Measurements from ENCODE around the gene DOCK8. TPM values are rescaled to one million over a fixed set of nuclear protein-coding genes. Genes with fewer than 3 reads are reported as not detected.

DOCK8 gene
- total and polyA plus RNA-seq, 2 of the 13 experiments (the other 11 are each of a cell fraction or from before 2014, with no cell fraction given), result 0.28 to 0.38 TPM

GRCh38 chr9:453832-454231, 239.2 kb downstream of the DOCK8 start:
- H2AFZ ChIP-seq (ENCODE audit: low read length), result no peak overlapping the region
- H3K36me3 ChIP-seq (replicated peaks in 1 of 2; ENCODE audit: control insufficient read depth in 1 of 2, insufficient read depth in 2 of 2, low read length in 2 of 2), result no peaks in the 10 kb centered on the region
- no peaks in the 10 kb centered on the region for H3K79me2 ChIP-seq (ENCODE audit: insufficient read depth, low read length)
- no peaks in the 10 kb centered on the region for H4K20me1 ChIP-seq (ENCODE audit: insufficient read depth, low read length)
- BruUV-seq (replicated peaks), result no TSS peak
- in situ Hi-C loops (cut with HindIII; ENCODE audit: extremely low pct_ligation_motif_present, low pct_unique_long_range_greater_than_20kb) (no loop called here), intact Hi-C loops (cut with micrococcal nuclease; ENCODE audit: unreplicated experiment) (no loop called here)
- ATAC-seq, result no peak
- H3K4me2 ChIP-seq (ENCODE audit: low read depth, low read length), result no peak overlapping the region
- ChIA-PET CTCF (ENCODE audit: low intra/inter-chr PET ratio, low total read pairs) (no interaction called here), POLR2A (no interaction called here)
- no peaks in the 10 kb centered on the region for H3K4me1 ChIP-seq (ENCODE audit: insufficient read depth, low read length)
- H3K4me3 ChIP-seq (replicated peaks in 1 of 3; ENCODE audit: insufficient read depth in 1 of 3, low read depth in 2 of 3, low read length in 3 of 3), result no peak overlapping the region
- WGBS (ENCODE audit: low lambda C conversion rate), result 67% methylated on average over 3 of the region's 3 CpGs
- H3K27ac ChIP-seq (ENCODE audit: extremely low read length, insufficient read depth, low read length), result no peak overlapping the region
- no peaks in the 10 kb centered on the region for H3K27me3 ChIP-seq (ENCODE audit: control insufficient read depth in 1 of 2, insufficient read depth in 2 of 2, low read length in 2 of 2)
- no peak overlapping the region for H3K9ac ChIP-seq (ENCODE audit: insufficient read depth, low read depth, low read length)
- TF ChIP-seq ZNF232 (CRISPR knock-in tag; IDR thresholded peaks at IDR 0.05; ENCODE audit: borderline replicate concordance) (no peak), SAP130 (CRISPR knock-in tag; IDR thresholded peaks at IDR 0.05; ENCODE audit: low read depth) (no peak), SIX1 (CRISPR knock-in tag; IDR thresholded peaks at IDR 0.05; ENCODE audit: borderline replicate concordance) (no peak), SIN3A (IDR thresholded peaks at IDR 0.05; ENCODE audit: borderline replicate concordance, low read depth, low read length) (no peak), ZNF556 (CRISPR knock-in tag; IDR thresholded peaks at IDR 0.05; ENCODE audit: borderline replicate concordance) (no peak), FOXC1 (CRISPR knock-in tag; IDR thresholded peaks at IDR 0.05; ENCODE audit: borderline replicate concordance) (no peak), DMAP1 (CRISPR knock-in tag; IDR thresholded peaks at IDR 0.05) (no peak), CERS6 (CRISPR knock-in tag; IDR thresholded peaks at IDR 0.05) (no peak), ZNF670 (CRISPR knock-in tag; IDR thresholded peaks at IDR 0.05; ENCODE audit: borderline replicate concordance) (no peak), ZNF256 (CRISPR knock-in tag; conservative IDR thresholded peaks at IDR 0.05) (no peak)
- no peak for FAIRE-seq
- DNase-seq (ENCODE audit: low spot score), result no peak
- no peaks in the 10 kb centered on the region for H3K9me3 ChIP-seq (ENCODE audit: low read length)

- no peak overlapping the region for H2AFZ ChIP-seq (ENCODE audit: low read length)
- ChIA-PET POLR2A (no interaction called here), CTCF (ENCODE audit: low intra/inter-chr PET ratio, low total read pairs) (no interaction called here)
- no peaks in the 10 kb centered on the region for H3K4me1 ChIP-seq (ENCODE audit: insufficient read depth, low read length)
- H3K9ac ChIP-seq (ENCODE audit: insufficient read depth, low read depth, low read length), result no peak overlapping the region
- no peaks in the 10 kb centered on the region for H3K9me3 ChIP-seq (ENCODE audit: low read length)
- in situ Hi-C loops (cut with HindIII; ENCODE audit: extremely low pct_ligation_motif_present, low pct_unique_long_range_greater_than_20kb), result no loop called here
- no peak overlapping the region for H3K4me3 ChIP-seq (replicated peaks in 1 of 3; ENCODE audit: insufficient read depth in 1 of 3, low read depth in 2 of 3, low read length in 3 of 3)
- H3K36me3 ChIP-seq (replicated peaks in 1 of 2; ENCODE audit: control insufficient read depth in 1 of 2, insufficient read depth in 2 of 2, low read length in 2 of 2), result no peaks in the 10 kb centered on the region
- no peaks in the 10 kb centered on the region for H3K79me2 ChIP-seq (ENCODE audit: insufficient read depth, low read length)
- ATAC-seq, result no peak
- no TSS peak for BruUV-seq (replicated peaks)
- FAIRE-seq, result no peak
- 61% methylated on average over 6 of the region's 6 CpGs for WGBS (ENCODE audit: low lambda C conversion rate)
- intact Hi-C loops (cut with micrococcal nuclease; ENCODE audit: unreplicated experiment), result no loop called here
- H3K4me2 ChIP-seq (ENCODE audit: low read depth, low read length), result no peak overlapping the region
- DNase-seq (ENCODE audit: low spot score), result no peak
- no peaks in the 10 kb centered on the region for H4K20me1 ChIP-seq (ENCODE audit: insufficient read depth, low read length)
- no peak for TF ChIP-seq ARID4A (CRISPR knock-in tag; IDR thresholded peaks at IDR 0.05; ENCODE audit: borderline replicate concordance)
- TF ChIP-seq ZBTB33 (CRISPR knock-in tag; IDR thresholded peaks at IDR 0.05), result peak; percentile 40; the same call in 1 of the 2 replicates
- no peaks in the 10 kb centered on the region for H3K27me3 ChIP-seq (ENCODE audit: control insufficient read depth in 1 of 2, insufficient read depth in 2 of 2, low read length in 2 of 2)
- H3K27ac ChIP-seq (ENCODE audit: extremely low read length, insufficient read depth, low read length), result no peak overlapping the region
These were observed 241.7 kb downstream of the DOCK8 start for GRCh38 chr9:456365-456764.
